Measurements from ENCODE around the gene MBD4.
"Not testable (repeated sequence)": the region's sequence is repeated elsewhere in the genome, so short reads cannot be mapped to it uniquely, and the experiment has no call there.

The MBD4 gene

DNA sequence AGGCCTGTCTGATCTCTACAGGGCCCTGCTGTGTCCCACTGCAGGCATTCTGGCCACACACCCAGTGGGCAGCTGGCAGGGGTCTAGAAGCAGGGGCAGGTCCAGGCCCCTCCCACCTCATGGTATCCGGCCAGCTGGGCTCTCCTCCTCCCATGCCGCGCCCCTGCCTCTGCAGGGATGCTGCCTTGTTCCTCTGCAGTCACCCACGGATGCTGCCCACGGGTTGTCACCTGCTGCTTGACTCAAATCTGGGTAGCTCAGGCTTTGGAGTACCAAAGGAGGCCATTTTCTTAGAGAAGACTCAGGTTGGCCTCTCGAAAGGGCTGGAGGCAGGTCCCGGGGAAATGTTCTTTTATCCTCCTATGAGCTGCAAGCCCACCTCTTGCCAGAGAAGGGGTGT, 36.3 kb downstream of the MBD4 start:
- no peak for DNase-seq

DNA sequence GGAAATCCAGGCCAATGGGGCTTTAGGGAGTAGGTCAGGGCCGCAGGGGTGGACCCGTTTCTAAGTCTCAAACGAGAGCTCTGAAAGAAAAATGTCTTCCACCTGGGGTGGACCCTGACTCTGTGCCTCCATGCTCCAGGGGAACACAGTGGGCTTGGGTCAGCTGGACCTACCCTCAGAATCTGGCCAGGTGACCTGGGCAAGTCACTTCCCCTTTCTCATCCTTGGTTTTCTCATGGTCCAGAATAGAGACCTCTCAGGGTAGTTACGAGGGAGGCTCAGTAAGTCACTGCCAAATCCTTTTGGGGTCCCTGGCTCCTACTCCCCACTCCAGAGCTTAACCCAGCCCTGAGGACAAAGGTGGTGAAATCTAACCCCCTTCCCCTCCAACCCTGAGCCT, 37.1 kb downstream of the MBD4 start:
- DNase-seq, result no peak

DNA sequence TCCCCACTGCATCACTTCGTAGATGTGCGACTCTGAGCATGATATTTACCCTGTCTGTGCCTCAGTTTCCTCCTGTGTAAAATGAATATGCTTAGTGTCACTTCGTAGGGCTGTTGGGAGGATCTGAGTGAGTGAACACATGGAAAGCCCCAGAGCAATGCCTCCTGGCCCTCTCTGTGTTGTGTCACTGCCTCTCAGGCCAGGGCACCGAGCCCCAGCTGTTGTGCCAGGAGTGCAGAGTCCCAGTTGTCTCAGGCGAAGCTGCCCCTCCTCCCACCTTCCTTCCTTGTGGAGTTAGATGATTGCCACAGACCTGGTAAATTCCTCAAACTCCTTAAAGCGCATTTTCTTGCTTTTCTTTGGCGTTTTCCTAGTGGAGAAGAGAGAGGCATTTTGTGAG, 37.5 kb downstream of the MBD4 start:
- DNase-seq, result no peak

DNA sequence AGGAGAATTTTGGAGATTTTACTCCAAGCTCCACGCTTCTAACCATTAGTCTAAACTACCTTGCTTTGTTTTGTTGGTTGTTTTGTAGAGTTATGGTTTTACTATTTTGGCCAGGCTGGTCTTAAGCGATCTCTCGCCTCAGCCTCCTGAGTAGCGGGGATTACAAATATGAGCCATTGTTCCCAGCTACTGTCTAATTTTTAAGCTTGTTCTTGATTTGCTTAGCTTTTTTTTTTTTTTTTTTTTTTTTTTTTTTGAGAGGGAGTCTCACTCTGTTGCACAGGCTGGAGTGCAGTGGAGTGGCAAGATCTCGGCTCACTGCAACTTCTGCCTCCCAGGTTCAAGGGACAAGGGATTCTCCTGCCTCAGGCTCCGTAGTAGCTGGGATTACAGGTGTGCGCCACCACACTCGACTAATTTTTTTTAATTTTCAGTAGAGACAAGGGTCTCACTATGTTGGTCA, 39.8 kb downstream of the MBD4 start:
- DNase-seq, result no peak

DNA sequence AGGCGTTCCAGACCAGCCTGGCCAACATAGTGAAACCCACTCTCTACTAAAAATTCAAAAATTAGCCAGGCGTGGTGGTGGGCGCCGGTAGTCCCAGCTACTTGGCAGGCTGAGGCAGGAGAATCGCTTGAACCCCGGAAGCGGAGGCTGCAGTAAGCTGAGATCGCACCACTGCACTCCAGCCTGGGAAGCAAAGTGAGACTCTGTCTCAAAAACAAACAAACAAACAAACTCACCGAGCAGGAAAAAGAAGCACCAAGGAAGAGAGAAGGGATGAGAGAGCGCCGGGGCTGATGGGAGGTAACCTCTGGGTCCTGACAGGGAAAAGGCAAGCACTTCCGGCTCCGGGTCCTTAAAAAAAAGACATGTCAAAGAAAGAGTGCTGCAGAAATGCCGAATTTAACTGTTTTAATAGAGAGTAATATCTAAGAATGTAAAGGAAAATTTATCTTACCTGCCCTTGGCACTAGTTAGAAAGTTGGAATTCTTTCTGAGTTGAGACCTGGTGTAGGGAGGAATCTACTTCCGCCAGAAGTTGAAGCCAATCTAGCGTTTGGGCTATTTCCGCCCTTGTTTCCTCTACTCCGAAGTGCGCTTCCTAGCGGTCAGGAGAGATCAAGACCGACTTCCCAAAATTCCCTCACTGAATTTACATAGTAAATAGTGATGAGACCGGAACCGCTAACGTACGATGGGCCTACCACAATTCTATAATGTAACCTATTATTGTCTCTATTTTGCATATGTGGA, 40.4 kb downstream of the MBD4 start:
- DNase-seq, result peak; percentile 60 to 62

DNA sequence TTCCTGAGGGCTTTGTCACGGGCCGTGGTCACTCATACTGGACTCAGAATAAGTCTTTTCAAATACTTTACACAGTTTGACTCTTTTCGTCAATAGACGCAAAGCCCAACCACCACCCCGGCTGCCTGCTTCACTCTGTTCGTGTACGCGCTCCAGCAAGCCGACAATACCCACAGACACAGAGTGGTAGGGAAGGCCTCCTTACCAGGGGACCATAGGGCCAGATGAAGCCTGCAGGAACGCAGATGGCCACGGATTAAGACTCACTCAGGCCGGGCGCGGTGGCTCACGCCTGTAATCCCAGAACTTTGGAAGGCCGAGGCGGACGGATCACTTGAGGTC, 41.0 kb downstream of the MBD4 start:
- peak; percentile 7 to 21 for DNase-seq

DNA sequence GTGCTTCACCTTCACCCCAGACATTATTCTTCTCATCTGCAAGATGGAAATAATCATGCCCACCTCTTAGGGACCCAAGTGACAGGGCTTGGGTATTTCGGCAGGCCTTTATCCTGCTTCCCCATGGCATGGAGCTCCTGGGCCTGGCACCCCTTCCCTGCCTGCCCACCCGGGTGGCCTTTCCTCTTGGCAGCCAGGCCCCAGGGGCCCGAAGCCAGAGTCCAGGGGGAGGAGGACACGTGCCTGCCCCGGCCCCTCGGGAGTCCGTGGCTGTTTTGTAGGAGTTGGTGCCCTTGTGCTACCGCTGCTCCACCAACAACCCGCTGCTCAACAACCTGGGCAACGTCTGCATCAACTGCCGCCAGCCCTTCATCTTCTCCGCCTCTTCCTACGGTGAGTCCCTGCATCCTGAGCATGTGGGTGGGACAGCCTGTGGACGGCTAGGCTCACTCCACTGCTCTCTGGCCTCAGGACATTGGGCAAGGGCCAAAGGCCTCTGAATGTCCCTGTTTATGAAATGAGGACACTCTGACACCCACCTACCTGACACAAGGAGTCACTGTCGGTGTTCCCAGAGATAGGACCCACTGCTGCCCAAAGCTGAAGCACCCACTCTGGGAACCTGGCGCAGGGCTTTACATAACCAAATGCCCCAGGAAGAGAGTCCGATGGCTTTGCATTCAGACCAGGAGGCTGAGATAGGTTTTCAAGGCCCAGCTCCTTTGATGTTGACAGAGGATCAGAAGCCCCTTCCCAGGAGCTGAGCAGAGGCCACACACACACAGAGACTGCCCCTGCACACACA, 45.8 kb downstream of the MBD4 start:
- not testable (repeated sequence) for DNase-seq

DNA sequence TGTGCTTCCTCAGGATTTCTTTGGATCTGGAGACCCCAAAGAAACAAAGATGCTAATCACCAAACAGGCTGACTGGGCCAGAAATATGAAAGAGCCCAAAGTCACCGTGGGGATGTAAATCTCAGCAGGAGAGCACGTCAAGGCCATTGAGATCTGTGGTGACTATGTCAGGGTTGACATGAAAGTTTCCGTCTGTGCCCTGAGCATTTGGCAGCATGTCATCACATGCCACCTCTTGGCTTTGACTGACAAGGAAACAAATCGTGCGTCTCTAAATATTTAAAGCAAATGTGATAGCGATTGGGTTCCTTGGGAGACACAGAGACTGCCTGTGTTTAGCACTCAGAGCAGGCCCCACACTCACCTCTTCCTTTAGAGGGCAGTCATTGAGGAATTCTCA, 46.5 kb downstream of the MBD4 start:
- no peak for DNase-seq

DNA sequence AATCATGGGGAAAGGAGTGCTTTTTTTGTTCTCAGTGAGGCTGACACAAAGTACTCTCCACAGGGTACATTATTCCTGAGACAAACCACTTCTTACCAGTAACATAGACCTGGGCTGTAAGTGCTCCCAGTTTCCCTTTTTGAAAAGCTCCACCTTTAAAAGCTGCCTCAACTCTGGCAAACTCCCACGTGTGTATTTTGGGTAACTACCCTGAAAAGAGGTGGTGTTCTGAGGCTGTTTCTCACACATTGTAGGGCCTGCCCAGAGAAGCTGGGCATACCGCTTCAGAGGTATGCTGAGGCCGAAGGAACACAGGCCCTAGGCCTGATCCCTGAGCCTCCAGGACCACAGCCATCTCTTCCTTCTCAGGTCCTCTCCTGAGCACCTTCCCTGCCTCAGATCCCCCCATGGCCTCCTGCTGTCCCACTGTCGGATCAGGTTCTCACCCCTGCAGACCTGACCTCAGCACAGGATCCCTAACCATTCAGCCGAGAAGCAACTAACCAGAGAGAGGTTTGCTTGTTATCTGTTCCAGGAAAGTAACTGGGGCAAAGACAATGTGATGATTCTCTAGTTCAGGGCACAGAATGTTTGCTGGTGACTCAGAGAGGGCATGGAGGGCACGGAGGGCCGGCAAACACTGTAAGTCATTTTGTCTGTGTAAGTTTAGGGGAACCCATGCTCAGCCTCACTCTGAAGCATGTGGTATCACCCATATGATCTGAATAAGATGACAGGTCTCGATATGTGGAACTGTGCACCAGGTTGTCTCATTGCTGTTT, 47.5 kb downstream of the MBD4 start:
- not testable (repeated sequence) for DNase-seq

DNA sequence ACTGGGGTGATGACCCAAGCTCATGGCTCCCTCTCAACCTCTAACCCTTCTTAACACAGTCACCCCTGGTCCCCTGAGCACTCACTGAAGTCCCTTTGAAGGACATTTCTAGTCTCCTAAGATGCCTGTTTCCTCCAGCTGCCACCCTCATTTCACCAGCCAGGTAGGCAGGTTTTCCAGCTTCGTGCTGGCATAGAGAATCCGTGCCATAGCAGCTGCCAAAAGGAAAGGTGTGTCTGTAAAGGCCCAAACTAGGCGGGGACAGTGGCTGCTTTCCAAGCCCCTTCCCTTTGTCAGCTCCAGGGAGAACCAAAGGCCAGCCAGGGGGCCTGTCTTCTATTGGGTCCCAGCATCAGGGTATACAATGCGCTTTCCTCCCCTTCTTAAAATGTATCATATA, 48.2 kb downstream of the MBD4 start:
- not testable (repeated sequence) for DNase-seq

DNA sequence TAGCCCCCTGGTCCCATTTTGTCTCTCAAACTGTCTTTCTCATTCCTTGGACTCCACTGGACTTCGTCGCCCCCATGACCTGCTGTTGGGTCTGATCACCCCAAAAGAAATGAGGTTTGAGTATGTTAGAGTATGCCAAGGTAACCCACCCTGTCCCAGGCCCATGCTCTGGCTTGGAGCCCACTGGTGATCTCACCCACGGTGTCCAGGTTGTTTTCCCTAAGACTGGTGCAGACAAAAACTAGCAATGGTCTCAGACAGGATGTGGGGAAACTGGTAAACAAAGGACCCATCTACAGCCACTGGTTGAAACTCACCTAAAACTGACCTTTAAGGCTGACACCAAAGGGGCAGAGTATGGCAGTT, 50.2 kb downstream of the MBD4 start:
- DNase-seq, result no peak

DNA sequence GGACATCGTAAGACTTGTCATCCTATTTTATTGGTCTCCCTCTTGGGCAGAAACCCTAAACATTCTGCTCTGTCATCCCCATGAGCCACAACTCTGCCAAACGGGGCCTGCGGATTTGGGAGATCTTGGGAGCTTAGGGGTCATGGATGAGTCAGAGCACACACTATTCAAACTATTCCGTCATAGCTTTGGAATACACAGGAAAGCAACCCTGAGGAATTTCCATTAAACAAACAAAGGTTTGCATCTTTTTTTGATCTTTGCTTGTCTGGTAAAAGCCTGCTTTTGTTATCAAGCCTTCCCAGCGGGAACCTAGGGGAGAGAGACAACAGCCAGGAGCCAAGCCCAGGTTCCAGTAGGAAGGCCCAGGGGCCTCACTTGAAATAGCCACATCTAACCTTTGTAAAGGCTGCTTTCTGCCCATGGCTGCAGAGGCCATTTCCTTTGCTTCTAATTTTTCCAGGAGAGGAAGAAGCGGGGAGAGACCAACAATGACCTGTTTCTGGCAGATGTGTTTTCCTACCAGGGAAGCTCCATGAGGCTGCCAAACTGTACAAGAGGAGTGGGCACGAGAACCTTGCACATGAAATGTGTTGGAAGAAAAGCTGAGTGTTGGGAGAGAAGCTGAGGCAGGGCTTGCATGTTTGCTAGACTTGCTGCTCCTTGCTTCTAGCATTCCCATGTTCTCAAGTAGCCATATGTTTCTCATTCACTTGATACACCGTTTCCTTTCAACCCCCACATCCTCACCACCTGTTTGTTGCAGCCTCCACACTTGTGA, 50.8 kb downstream of the MBD4 start:
- DNase-seq, result not testable (repeated sequence)

DNA sequence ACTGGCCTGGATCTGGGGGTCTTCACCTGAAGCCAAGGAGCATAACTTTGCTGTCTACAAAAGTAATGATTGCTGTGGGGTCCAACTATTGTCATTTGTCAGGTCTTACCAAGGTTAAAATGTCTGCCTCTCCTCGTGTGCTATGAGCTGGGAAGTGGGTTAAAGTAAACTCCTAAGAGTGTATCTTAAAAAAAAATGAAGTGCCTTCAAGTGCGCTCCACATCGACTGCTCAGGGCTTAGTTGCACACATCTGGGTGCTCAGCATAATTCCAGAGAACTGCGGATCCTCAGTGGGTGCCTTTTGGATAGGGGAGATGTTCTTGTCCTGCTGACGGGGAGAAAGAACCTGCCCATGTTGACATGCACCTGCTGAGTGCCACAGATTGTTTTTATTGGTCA, 52.3 kb downstream of the MBD4 start:
- DNase-seq, result no peak

DNA sequence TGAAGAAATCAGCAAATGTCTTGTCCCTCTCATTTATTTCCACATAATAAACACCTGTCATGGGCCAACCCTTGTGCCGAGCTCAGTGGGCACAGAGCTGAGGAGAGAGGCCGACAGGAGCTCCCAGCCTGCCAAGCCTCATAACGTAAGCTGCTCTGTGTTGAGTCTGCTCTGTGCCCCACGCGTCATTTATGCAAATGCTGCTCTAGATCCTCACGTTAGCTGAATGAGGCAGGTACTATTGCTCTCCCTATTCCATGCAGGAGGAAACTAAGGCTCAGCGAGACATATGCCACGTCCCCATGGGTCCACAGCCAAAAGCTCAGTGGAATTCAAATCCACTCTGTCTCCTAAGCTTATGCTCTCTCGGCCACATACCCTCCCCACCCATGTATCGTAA, 52.8 kb downstream of the MBD4 start:
- DNase-seq, result no peak

DNA sequence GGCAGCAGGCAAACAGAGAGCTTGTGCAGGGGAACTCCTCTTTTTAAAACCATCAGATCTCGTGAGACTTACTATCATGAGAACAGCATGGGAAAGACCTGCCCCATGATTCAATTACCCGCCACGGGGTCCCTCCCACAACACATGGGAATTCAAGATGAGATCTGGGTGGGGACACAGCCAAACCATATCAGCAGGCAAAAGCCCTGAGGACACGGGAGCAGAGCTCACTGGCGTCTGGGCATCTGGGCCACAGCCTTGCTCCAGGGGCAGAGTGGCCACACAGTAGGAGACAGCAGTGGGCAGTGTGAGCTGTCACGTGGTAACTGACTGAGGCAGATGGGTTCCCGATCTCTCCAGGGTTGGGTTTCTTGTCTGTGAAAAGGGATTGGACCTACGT, 54.2 kb downstream of the MBD4 start:
- DNase-seq, result not testable (repeated sequence)

DNA sequence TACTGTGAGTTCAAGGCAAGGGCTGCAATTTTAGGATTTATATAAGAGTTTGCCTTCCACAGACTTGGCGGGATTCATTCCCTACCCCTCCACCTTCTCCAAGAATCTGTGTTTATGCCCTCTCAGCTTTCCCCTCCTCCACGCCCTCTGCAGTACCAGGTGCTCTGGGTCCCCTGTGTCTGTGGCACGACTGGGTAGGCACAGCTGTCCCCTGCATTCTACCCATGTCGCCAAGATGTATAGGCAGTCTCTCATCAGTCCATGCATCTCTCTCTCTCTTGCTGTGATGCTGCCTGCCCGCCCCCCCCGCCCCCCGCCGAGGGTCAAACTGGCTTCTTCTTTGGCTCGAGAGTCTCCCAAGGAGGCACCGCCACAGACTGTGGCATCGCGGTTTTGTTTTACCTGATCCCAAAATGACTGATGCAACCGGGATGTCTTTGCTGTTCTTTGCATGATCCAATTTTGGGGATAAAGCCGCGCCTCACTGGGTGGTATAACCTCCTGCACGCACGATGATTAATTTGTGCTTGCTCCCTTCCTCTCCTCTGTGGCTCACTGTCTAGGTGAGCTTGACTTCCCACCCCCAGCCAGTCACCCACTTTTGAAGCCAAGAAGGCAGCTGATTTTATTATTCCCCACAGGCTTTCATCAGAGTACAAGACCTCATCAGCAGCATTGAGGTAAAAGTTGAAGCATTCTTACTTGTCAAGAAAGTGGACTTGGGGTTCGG, 55.0 kb downstream of the MBD4 start:
- DNase-seq, result no peak

DNA sequence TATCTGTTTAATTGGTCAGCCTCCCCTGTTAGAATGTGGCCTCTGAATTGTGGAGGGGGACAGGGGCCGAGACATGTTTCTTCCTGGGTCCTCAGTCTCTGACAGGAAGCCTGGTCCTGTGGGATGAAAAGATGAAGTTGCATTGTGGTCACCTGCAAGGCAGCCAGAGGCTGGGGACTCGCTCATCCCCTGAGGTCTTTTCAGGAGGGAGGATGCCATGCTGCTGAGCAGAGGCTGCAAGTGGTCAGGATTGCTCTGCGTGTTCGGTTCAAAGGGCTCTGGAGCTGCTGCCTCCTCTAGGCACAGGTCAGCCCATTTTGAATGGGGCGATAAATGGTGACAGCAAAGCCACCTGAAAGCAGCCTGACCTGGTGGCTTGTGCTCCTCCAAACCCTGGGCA, 55.6 kb downstream of the MBD4 start:
- DNase-seq, result not testable (repeated sequence)

DNA sequence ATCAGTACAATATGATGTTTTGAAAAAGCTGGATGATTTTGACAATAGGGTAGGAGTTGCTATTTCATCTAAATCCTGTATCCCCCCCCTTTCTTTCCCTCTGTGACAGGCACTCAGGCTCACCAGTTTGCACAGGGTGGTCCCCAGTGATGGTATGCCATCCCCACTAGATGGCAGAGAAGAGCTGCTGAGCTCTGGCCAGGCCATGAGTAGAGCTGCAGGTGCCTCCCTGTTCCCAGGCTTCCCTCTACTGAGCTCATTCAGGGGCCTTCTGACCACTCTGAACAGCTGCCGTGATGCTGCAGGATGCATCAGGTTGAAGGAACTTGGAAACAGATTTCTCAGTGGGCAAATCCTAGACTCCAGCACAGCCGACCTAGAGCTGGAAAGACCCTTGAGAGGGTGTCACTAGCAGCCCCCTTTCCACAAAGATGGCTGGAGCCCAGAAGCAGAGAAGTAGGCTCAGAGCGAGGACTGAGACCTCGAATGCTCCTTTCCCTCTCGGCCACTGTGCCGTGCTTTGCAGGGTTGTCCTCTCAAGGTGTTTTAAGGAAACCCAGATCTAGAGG, 56.4 kb downstream of the MBD4 start:
- DNase-seq, result peak; percentile 19 to 27

DNA sequence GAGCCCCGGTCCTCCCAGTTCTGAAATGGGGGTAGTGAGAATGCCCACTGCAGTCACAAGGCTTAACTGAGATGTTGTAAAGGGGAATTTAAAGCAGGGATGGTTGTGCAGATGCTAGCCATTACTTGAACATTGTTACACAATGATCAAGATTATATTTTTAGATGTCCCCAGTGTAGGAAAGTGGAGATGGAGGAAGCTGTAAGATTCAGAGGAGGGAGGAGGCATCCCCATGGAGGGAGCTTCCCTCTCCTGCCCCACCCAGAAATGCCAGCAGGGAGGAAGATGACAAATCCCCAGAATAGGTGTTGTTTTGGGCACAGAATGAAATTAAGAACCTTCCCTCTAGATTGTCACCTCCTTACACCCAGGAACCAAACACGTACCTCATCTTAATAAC, 57.4 kb downstream of the MBD4 start:
- no peak for DNase-seq
